Measurements from ENCODE around the gene NRN1. TPM values are rescaled to one million over a fixed set of nuclear protein-coding genes. Genes with fewer than 3 reads are reported as not detected.
"Not testable (repeated sequence)": the region's sequence is repeated elsewhere in the genome, so short reads cannot be mapped to it uniquely, and the experiment has no call there.

NRN1 gene
- total RNA-seq, 1 donor from 2014 or later: 24.4 TPM

- no peak for TF ChIP-seq CTCF (IDR thresholded peaks at IDR 0.05)
These were observed 26.9 kb downstream of the NRN1 start for GRCh38 chr6:5979650-5980420.

GRCh38 chr6:5976811-5977210 lies 29.9 kb downstream of the NRN1 start:
- H3K4me3 ChIP-seq: no peak overlapping the region
- no peaks in the 10 kb centered on the region for H3K4me1 ChIP-seq
- H3K27me3 ChIP-seq: no peaks in the 10 kb centered on the region
- H3K36me3 ChIP-seq: no peaks in the 10 kb centered on the region
- H3K27ac ChIP-seq: no peak overlapping the region
- no peaks in the 10 kb centered on the region for H3K9me3 ChIP-seq
- intact Hi-C loops (cut with DNase I): no loop called here
- TF ChIP-seq CTCF (IDR thresholded peaks at IDR 0.05): no peak
- ATAC-seq (no peak), DNase-seq (no peak)

More at GRCh38 chr6:5979650-5980420, 26.9 kb downstream of the NRN1 start:
- no peaks in the 10 kb centered on the region for H3K9me3 ChIP-seq
- no peak overlapping the region for H3K4me3 ChIP-seq
- H3K4me1 ChIP-seq: no peaks in the 10 kb centered on the region
- H3K36me3 ChIP-seq: no peaks in the 10 kb centered on the region
- H3K27me3 ChIP-seq: no peaks in the 10 kb centered on the region
- intact Hi-C loops (cut with DNase I): no loop called here
- ATAC-seq (peak; percentile 79), DNase-seq (no peak)
- no peak overlapping the region for H3K27ac ChIP-seq

DNA sequence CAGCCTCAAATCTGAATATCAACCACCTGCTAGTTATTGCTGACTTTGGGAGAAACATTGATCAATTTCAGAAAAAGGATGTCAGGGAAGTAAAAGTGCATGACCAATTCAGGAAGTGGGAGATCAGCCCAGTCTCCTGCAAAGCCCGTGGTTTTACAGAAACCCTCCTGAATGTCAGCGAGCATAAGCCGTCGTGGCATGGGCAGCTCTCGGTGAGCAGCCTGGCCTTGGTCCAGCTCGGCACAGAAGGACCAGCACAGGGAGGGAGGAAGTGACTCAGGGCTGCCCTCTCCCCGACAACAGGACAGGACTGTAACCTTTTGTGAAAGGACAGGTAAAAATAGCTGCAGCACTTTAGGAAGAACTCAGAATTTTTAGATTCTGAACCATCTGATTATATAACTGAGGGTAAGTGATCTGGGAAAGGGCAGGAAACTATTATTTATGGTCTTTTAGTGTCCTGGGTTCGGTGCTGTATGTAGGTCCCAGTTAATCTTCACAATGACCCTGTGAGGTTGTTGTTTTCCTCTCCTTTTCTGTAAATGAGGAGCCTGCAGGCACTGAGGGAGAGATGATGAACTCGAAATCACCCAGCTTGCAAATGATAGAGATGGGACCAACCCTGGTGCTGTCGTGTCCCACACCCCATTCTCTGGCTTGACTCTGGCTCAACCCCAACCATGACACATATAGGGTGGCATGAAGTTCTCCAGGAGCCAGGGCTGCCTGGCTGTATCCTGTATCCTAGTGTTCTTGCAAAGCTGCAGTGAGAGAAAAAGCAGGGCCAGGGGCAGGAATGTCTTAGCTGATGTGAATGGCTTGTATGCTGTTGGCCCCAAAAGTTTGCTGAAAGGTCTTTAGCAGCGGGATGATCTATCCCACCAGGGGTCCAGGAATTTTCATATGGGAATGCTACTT lies 37.6 kb downstream of the NRN1 start:
- H3K9me3 ChIP-seq: no peaks in the 10 kb centered on the region
- H3K4me1 ChIP-seq: no peaks in the 10 kb centered on the region
- no peak overlapping the region for H3K27ac ChIP-seq
- DNase-seq (peak; percentile 74), ATAC-seq (peak; percentile 74)
- no peaks in the 10 kb centered on the region for H3K27me3 ChIP-seq
- no peaks in the 10 kb centered on the region for H3K36me3 ChIP-seq
- H3K4me3 ChIP-seq: no peak overlapping the region
- intact Hi-C loops (cut with DNase I): no loop called here
- no peak for TF ChIP-seq CTCF (IDR thresholded peaks at IDR 0.05)

GRCh38 chr6:5968036-5968435 lies 38.7 kb downstream of the NRN1 start:
- H3K27ac ChIP-seq; H3K36me3 ChIP-seq; H3K4me1 ChIP-seq; DNase-seq; H3K9me3 ChIP-seq; H3K4me3 ChIP-seq; H3K27me3 ChIP-seq; intact Hi-C loops (cut with DNase I); ATAC-seq: not testable (repeated sequence)

DNA sequence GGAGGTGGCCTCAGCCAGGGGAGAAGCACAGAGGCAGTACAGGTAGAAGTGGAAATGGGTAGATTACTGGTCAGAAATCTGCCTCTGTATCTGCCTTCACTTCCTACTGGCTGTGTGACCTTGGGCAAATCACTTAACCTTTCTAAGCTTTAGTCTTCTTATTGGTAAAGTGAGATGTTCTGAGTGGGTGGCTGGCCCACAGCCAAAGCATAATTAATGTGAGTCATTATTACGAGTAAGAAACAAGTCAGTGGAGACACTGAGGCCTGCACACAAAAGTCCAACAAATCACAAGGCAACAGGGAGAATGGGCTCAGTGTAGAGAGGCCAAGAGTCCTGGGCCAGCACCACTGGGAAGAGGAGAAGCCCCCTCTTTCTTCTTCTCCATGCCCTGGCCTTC lies 39.1 kb downstream of the NRN1 start:
- Histone ChIP-seq H3K9me3 (no peaks in the 10 kb centered on the region), H3K4me3 (no peak overlapping the region), H3K27me3 (no peaks in the 10 kb centered on the region), H3K4me1 (no peaks in the 10 kb centered on the region), H3K27ac (no peak overlapping the region), H3K36me3 (no peaks in the 10 kb centered on the region)
- DNase-seq: no peak
- intact Hi-C loops (cut with DNase I): no loop called here
- no peak for ATAC-seq
- no peak for TF ChIP-seq CTCF (IDR thresholded peaks at IDR 0.05)

- ATAC-seq (no peak), DNase-seq (no peak)
- no peaks in the 10 kb centered on the region for H3K9me3 ChIP-seq
- no peaks in the 10 kb centered on the region for H3K27me3 ChIP-seq
- H3K4me1 ChIP-seq: no peaks in the 10 kb centered on the region
- intact Hi-C loops (cut with DNase I): no loop called here
- H3K36me3 ChIP-seq: no peaks in the 10 kb centered on the region
- no peak overlapping the region for H3K4me3 ChIP-seq
- no peak overlapping the region for H3K27ac ChIP-seq
- TF ChIP-seq CTCF (IDR thresholded peaks at IDR 0.05): no peak
These were observed 43.9 kb downstream of the NRN1 start for GRCh38 chr6:5962794-5963193.
